LNCAP (cell line): ENCODE data around the gene GAS6.

Experiments used
- CTCF ChIP-seq: fragments of 450-650 bp; IDR thresholded peaks from 2 replicates; pipeline ENCODE4 v1.5.1; 2017; ENCODE audit warnings: mild to moderate bottlenecking

The GAS6 gene

DNA sequence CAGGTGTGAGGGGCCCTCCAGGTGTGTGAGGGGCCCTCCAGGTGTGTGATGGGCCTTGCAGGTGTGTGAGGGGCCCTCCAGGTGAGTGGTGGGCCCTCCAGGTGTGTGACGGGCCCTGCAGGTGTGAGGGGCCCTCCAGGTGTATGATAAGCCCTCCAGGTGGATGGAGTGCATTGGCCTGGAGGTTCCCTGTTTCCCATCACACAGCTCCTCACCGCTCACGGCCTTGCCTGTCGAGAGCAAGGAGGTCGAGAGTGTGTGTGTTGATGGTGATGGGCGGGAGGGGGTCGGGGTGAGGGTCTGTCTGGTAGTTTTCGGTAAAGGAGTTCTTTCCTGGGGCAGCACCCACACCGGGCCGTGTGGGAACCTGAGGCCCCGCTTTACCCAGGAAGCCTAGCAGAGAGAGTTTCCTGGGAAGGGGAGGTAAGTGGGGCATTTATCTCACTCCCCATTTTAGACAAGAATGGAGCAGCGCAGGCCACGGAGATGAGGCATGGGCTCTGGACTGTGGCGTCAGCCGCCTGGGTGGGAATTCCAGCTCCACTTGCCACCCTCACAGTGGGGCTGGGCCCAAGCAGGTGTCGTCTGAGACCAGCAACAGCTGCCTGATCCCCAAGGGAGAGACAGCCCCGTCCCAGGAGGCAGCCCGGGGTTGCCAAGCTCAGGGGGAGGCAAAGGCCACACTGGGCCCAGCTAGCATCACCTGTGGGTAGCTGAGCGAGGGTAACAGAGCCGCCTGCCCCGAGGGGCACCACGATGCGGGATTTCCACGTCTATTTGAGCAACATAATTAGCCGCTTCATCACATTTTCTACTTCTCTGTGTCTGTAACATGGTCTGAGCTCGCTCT, 10.9 kb upstream of the GAS6 start:
- TF ChIP-seq CTCF, result no peak

DNA sequence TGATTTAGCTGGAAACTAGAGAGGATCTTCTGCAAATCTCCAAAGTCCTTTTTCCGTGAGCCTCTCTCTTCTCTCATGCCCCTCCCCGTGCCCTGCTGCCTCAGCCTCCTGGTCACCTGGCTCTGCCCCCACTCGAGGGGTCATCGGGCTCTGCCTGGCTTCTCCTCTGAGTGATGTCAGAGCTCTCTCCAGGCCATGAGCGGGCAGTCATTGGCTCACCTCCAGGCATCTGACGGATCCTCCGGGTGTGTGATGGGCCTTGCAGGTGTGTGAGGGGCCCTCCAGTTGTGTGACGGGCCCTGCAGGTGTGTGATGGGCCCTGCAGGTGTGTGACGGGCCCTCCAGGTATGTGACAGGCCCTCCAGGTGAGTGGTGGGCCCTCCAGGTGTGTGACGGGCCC, 10.3 kb upstream of the GAS6 start:
- no peak for TF ChIP-seq CTCF

DNA sequence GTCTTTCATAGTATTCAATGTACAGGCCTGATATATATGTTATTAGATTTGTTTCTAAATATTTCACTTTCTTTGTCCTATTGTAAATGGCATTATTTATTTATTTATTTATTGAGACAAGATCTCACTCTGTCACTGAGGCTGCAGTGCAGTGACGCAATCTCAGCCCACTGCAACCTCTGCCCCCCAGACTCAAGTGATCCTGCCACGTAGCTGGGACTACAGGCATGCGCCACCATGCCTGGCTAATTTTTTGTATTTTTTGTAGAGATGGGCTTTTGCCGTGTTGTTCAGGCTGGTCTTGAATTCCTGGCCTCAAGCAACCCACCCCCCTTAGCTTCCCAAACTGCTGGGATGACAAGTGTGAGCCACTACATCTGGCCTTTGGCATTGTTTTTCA, 5.4 kb upstream of the GAS6 start:
- TF ChIP-seq CTCF, result no peak

- TF ChIP-seq CTCF, result no peak
These were observed 1.6 kb upstream of the GAS6 start for GRCh38 chr13:113865427-113865826.

DNA sequence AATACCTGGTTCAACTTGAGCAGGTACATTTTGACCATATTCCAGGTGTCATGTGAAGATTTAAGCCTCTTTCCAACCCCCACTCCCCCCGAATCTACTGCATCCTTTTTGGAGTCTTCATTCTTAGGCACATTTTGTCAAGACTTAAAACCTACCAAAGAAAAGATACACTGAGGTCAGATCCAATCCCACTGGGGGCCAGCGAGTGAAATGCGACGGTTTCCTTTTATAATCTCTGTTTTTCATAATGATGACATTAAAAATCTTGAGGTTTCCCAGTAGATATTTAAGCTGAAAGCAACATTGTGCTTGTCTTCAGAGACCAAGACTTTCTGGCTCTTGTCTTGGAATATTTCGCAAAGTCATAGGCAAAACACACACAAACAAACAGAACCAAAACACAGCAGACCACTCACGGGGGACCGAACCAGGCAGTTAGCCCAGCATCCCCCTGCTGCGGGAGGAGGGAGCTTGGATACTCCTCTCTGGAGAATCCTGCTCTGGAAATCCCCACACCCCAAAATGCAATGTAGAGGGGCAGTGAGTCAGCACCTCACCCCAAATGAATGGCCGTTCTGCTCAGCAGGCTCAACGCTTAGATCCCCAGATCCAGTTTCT, 506 bp upstream of the GAS6 start:
- no peak for TF ChIP-seq CTCF

- TF ChIP-seq CTCF, result no peak
These were observed 849 bp downstream of the GAS6 start for GRCh38 chr13:113862931-113863523.

DNA sequence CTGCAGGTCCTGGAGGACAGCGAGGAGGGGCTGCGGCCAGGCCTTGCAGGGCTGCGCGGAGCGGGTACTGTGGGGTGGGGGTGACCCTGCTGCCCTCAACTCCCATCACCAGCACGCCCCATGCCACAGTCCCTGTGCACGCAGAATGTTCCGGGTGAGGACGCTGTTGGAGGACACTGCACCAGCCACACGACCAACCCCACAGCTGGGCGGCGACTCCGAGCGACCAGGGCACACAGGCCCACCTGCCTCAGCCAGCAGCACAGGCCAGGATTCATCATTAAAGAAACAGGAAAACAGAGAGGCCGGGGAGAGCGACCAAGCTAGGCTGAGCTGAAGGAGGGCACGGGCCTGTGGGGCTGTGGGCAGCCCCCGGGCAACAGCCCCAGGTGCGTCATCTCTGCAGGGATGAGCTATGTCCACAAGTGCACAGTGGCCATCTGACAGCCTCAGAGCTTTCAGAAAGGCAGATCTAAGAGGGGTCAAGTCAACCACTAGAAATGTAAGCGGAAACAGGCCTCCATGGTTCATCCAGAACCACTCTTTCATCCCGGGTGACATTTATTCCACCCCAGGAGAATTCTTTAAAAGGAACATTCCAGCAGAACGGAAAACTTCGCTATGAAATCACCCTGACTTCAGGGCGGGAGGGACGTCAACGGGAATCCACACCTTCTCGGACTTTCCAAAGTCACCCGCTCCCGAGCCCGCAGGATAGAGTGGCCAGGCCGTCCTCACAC, 1.5 kb downstream of the GAS6 start:
- no peak for TF ChIP-seq CTCF
